Hepatic stellate cell (primary cell): ENCODE measurements around the gene KTN1.

ENCODE experiments used
- DNase-seq: peaks from one replicate; pipeline ENCODE4 v3.0.0; 2011; ENCODE audit warnings: low spot score

The KTN1 gene

GRCh38 chr14:55713486-55713885 lies 133.5 kb downstream of the KTN1 start:
- no peak for DNase-seq

- DNase-seq, result peak; percentile 72
These were observed 135.9 kb downstream of the KTN1 start for GRCh38 chr14:55715889-55716288.

- DNase-seq, result no peak
These were observed 137.6 kb downstream of the KTN1 start for GRCh38 chr14:55717621-55718020.

GRCh38 chr14:55718551-55718950 lies 138.5 kb downstream of the KTN1 start:
- DNase-seq, result no peak

GRCh38 chr14:55720796-55721195 lies 140.8 kb downstream of the KTN1 start:
- DNase-seq, result no peak

- peak; percentile 41 for DNase-seq
These were observed 141.3 kb downstream of the KTN1 start for GRCh38 chr14:55721353-55721752.

GRCh38 chr14:55722054-55722453 lies 142.0 kb downstream of the KTN1 start:
- no peak for DNase-seq

GRCh38 chr14:55724736-55725135 lies 144.7 kb downstream of the KTN1 start:
- no peak for DNase-seq

- no peak for DNase-seq
These were observed 150.7 kb downstream of the KTN1 start for GRCh38 chr14:55730592-55731310.

GRCh38 chr14:55731311-55731872 lies 151.4 kb downstream of the KTN1 start:
- no peak for DNase-seq

GRCh38 chr14:55731881-55732498 lies 152.0 kb downstream of the KTN1 start:
- no peak for DNase-seq

GRCh38 chr14:55733599-55733998 lies 153.6 kb downstream of the KTN1 start:
- no peak for DNase-seq
